HG03571 (cell line): ENCODE measurements around the gene RUNX2.

Experiments used
- ATAC-seq: cut with Tn5 transposase; IDR thresholded peaks from one replicate; pipeline ENCODE4 v1.9.1; 2021; ENCODE audit not compliant: unreplicated experiment

RUNX2 gene

DNA sequence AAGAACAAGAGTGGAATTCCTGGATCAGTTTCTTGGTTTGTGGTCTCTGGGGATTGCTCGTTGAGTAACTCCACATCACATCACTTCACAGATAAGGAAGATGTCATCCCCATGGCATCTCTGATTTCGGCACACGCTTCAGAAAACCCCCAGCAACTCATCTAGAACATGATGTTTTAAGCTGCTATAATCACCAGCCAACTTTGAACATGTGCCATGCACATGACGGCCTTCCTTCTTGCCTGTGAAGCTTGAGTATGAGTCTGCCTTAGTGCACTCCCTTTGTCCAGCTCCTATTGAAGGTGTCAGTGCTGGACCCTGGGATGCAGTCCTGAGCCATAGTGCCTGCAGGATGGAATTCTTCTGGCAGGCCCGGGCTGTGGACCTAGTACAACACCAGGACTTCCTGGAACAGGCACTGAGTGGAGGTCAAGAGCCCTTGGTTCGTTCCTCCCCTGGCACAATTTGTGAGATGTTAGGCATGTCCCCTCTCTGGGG is 281.1 kb downstream of the RUNX2 start:
- no peak for ATAC-seq

DNA sequence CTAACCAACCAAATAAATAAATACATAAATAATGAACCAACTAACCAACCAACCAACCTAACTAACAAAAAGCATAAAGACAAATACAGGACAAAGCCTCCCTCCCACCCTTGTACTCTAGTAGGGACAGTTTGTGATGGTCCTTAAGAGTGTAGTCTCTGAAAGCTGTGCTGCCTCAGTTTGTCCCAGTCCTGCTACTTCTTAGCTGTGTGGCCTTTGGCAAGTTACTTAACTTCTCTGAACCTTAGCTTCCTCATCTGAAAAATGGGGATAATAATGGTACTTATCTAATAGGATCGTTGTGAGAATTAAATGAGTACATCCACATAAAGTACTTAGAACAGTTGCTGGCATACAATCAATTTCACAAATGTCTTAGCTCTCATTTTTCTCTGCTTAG is 282.2 kb downstream of the RUNX2 start:
- no peak for ATAC-seq

DNA sequence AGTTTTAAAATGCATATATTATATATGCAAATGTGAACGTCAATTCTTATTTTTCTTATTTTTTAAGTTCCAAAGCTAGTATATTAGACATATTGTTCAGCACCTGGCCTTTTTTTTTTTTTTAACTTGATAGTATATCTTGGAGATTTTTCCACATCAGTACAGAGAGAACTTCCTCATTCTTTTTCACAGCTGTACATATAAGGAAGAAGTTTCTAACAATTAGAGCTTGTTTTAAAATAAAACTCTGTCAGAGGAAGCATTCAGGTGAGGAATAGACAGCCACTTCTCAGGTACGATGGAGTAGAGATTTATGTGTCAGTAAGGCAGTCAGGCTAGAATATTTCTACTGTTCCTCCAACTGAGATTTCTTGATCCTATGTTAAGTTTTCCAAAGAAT is 282.7 kb downstream of the RUNX2 start:
- no peak for ATAC-seq

DNA sequence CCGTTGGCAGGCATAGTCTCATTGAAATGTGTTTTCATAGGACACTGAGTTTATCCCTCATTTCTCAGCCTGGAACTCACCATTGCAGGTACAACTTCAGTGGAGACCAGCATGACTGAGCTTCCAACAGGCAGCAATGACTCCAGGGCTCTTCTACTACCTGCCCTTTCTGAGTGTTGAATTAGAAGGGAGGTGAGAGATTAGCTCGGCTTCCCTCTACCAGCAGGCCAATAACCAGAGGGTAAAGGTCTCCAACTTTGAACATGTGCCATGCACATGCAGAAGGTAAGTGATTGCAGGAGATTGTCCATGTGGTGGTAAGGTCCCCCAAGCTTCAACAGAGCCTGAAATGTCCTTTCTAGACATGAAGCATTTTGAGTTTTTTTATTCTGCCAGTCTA is 283.4 kb downstream of the RUNX2 start:
- no peak for ATAC-seq

DNA sequence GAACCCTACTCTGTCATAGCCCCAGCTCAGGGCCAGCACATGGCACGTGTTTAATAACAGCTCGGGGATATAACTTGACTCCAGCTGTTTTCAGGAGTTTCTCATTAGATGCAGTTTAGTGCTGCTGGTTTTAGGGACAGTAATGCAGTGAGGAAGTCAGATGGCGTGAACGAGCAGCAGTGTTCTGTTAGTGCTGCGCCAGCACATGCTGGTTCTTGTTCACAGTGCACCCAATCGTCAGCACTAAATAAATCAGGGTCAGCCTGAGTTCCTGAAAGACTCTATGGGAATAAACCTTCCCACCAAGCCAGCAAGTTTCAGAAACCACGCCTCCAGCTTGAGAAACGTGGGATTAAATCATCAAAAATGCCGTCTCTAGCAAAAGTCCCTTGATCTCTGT is 285.5 kb downstream of the RUNX2 start:
- ATAC-seq: no peak

DNA sequence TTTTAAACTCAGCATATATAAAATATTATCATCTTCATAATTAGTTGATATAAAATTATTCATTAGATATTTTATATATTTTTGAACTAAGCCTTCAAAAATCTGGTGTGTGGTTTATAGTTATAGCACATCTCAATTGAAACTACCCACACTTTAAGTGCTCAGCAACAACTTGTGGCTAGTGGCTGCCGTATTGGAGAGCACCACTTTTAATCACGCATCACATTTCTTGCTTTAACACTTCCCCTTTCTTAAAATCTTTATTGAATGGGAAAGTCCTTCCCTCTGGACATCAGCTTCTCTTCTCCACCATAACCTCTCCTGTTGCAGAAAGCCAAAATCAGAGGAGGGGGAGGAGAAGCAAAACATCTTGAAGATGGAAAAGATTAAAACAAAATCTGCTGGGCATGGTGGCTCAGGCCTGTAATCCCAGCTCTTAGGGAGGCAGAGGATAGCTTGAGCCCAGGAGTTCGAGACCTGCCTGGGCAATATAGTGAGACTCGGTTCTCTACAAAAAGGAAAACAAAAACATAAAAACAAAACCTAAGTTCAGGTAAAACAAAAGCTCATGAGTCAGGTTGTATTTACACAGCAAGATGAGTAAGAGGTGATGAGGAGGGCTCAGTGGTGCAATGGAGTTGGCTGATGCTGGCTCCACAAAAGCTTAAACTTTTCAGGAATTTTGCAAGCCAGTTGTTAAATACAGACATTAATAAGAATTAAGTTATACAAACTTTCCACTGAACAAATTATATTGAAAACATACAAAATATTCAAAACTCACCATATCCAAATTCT is 286.6 kb downstream of the RUNX2 start:
- no peak for ATAC-seq

DNA sequence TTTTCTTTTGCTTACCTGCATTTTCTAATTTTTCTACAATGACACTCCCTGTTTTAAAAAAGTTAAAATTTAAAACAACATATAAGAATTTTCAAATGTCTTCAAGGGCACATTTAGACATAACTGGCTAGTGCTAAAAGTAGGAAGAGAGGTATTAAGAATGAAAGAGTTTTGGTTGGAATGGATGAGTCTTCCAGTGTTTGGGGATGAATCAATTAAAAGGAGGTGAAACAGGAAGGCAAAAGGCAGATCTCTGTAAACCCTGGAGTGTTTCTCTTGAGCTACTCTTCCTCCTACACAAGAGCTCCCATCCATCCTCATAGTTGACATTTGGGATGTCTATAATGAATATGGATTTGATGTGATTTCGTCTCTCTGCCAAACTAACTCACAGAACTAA is 288.1 kb downstream of the RUNX2 start:
- ATAC-seq: no peak

DNA sequence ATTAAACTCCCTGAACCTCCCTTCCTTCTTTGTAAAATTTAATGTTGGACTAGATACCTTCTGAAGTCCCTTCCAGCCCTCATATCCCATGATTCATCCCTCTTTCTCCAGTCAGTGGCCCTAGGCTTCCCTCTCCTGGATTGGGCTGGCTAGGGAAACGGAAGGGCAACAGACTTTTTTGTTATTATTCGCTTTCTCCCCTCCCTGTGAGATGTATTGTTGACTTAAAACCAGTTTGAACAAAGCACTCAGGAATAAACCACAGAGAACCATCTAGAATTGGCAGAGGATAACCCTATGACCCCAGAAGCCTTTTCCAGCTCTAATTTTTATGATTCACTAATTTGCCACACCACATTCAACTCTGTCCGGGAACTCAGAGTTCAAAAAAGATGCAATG is 289.3 kb downstream of the RUNX2 start:
- ATAC-seq: no peak

DNA sequence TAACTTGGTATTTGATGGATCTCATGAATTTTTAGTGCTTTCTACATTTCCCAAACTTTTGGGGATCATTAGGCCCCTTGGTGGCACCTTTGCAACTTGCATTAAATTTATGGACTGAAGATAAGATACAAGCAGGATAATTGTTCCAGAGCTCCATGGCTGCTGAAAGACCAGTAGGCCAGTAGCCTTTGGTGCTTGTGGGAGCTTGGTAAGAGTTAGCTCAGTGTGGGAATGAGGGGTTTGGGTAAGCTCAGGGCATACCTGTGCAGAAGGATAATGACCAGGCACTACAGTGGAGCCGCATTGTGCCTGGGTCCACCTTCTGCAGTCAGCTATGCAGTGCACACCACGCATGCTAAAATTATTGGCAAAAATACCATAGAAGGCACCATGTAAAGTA is 290.1 kb downstream of the RUNX2 start:
- ATAC-seq: no peak

DNA sequence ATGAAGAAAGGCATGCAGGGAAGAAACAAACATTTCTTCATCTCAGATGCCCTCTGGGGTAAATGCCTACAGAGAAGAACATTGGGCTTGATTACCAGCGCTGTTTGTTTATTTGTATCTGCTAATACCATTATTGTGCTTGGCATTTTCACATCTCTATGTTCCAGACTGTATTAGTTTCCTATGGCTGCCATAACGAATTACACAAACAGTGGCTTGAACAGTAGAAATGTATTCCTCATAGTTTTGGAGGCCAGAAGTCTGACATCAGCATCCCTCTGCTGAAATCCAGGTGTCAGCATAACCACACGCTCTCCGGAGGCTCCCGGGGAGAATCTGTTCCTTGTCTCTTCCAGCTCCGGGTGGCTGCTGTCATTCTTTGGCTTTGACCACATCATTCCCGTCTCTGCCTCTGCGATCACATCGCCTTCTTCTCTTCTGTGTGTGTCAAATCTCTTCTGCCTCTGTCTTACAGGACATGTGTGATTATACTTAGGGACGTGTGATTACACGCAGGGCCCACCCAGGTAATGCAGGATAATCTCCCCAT is 291.2 kb downstream of the RUNX2 start:
- ATAC-seq: no peak

DNA sequence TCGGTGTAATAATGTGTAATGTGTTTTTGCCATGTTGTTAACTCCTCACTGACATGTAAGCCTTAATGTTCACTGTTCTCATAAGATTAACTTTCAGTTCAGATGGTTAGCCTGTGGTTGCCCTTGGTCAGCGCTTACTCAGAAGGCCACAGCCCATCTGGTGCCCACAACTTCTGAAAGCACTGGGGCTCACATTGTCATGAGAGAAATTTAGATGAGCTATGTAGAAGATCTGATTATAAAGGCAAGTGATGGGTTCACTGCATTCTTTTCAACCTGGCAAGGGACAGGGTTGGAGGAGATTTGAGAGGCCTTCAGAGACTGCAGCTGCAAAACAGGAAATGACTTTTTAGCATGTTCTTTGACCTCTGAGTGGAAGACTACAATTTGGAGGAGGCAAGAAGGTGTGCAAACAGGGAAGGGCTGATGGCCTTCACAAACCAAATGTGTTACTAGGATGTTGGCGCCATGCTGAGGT is 291.9 kb downstream of the RUNX2 start:
- no peak for ATAC-seq

DNA sequence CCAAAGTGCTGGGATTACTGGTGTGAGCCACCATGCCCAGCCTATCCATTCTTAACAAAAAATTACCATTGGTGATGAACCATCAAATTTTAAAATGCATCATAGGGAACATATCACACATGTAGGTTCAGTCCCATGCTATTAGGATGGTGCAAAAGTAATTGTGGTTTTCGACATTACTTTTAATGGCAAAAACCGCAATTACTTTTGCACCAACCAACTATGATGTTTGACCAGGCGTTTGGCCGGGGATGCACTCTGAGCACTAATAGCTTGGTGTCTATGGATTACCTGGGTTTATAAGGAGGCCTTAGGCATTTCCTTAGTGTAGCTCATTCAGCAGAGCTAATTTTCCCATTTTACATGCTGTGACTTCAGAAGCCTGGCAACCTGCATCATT is 296.1 kb downstream of the RUNX2 start:
- no peak for ATAC-seq

DNA sequence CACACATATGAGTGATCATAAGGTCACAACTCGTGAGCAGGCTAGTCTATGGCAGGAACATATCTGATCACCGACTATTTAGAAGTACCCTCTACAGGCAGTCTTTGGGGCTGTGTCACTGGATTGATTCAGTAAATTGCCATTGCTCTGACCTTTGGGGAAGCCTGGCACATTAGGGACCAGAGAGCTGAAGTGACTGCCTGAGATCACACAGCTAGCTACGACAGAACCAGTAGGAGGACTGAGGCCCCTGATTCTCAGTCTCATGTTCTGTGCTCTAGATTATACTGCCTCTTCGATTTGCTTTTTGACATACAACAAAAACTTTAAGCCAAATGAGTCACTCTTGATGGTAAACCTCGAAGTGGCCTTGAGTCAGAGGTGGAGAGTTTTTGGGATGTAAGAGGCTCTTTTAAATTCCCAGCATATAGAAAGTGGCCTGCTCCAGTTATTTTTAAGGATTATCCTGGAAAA is 297.1 kb downstream of the RUNX2 start:
- ATAC-seq: no peak

DNA sequence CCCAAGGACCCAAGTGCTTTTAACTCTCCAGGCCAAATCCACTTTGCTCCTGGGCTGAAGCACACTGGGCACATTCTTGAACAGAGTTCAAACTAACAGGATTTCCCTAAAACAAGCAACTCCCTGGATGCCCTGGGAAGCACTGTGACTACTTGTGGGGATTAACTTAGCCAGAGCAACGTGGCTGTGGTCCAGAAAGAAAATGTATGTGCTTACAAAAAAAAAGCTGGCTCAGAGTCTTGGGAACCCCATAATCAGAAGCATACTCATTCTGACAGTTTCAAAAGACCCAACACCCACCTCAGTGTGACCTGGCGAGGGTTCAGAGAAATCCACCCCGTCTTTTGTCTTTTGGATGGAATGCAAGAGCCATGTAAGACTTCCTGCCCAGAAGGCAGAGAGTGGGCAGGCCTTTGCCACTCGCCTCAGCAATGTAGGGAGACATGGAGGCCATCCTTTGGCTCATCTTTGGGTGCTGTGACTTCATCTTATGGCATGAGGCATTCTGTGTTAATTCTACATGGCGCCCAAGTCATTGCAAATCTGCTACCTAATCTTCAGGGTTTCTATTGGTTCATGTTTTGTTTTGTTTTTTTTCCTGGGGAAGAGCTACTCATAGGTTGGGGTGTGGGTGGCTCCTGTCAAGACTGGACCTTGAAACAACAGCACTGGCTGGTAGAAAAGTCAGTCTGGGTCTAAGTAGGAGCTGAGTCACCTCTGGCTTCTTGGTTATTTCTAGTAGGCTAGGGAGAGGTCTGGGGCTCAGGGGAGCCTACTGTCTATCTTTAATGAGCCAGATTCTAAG is 298.2 kb downstream of the RUNX2 start:
- ATAC-seq: no peak

DNA sequence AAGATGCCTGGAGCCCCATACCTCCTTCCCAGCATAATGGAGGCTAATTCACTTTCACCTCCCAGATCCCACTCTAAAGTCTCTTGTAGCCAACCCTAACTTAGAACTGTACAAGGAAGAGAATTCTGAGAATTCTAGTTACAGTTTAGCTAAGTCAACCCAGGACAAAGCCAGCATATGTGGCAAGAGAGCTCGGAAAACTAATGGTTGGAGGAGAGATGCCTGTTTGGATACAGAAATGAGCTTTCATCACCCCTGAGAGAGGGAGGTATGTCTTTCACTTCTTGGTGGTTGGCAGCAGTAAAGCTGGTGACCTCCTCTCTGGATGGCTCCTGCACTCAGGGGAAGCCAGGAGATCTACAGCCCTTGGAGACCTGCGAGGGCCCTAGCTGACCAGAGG is 302.2 kb downstream of the RUNX2 start:
- no peak for ATAC-seq

DNA sequence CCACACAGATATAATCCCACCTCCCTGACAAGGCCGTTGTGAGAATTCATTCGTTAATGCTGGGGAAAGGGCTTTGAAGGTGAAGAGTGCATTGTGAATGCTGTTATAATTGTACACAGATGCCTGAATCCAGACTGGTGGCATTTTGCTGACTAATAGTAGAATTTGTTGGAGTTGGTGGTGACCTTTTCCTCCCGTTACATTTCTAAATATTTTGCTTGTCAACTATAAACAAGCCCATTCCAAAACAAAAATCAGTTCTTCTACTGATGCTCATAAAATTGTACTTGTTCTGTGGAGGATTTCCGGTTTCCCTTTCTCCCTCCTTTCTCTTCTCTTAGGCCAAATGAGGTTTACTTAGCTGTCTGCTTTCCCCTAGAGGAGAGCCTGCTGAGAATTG is 302.7 kb downstream of the RUNX2 start:
- no peak for ATAC-seq

DNA sequence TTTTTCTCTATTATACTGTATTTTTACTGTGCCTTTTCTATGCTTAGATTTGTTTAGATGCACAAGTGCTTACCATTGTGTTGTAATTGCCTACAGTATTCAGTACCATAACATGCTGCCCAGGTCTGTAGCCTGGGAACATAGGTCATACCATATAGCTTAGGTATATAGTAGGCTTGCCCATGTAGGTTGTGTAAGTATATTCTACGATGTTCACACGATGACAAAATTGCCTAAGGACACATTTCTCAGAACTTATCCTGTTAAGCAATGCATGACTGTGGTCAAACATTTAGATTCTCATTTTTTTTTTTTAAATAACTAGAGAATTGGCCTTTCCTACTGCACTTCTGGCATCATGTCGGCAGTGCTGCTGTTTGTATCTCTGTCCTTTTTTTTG is 303.3 kb downstream of the RUNX2 start:
- ATAC-seq: no peak

DNA sequence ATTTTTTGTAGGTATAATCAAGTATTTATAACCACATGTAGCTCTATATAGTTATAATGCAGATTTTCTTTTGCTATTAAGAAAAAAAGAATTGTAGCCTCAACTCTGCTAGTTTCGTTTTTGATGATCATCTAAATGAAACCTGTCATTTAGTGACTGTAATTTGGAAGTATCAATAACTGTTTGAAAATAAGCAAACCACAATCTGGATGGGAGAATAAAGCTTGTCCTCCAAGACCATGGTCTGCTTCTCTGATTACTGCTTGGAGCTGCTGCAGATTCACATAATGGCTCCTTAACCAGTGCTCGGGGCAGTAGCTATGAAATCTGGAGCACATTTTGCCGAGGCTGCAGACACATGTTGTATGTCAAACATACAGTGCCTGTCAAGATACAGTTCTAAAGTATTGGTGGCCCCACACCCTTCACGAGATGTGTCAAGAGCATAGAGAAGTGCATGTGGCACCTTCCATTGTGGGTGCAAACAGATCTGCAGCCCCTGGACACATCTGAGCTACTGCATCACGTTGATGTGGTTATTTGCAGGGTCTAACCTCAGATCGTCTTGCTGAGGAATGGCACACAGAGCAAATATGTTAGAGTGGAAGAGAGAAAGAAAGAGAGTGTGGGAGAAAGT is 305.3 kb downstream of the RUNX2 start:
- ATAC-seq: no peak

DNA sequence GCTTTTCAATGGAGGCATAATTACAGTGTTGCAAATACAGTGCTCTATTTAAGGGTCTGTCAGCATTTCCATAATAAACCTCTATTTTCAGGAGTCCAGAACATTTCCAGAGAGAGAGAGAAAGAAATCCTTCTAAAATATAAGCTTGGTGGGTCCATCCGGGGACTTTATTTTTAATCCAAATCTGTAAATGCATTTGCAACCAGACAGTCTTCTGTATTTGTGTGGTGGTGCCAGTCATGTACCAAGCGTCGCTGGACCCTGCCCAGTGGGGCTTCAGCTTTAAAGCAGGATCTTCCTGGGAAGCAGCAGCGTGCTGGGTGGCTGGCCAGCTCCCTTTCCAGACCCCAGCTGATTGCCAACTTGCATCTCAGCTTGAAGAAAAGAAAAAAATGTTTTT is 306.1 kb downstream of the RUNX2 start:
- ATAC-seq: no peak

DNA sequence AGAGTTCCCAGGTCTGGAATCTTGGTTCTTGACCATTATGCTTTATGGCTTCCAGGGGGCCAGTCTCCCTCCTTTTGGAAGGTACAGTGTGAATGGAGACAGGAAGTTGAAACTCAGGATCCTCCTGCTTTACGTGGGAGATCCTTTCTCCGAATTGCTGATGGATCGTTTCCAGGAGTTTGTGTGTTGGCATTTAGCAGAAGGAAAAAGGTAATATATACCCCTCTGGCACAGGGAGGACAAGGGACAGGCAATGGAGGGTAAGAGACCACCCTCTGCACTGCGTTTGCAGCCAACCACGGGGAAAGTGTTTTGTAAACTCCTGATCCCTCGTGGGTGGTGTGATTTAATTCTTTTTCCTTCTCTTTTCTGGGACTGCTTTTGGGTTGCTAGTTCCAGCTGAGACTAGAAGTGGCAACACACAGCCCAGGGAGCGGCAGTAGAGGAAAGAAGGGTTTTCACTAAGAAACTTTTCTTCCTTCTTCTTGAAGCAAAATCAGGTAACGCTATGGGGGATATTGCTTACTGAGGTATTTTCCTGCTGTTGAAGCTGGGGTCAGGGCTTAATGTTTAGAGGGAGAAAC is 307.2 kb downstream of the RUNX2 start:
- ATAC-seq: no peak

DNA sequence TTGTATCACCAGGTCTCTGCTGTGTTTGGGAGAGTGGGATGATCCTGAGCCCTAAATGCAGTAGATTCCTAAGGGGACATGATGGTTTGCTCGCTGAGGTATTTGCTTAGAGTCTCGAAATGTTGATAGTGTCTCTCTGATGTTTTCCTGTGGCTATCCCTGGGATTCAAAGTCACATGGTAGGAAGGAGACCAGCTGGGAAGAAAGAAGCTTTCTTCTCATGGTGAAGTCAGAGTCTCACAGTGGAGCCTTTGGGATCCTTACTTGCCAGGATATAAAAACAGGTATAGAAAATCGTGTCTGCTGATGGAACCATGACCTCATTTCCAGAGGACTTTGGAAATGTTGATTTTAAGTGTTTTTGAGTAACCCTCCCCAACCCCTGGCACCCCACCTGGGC is 308.9 kb downstream of the RUNX2 start:
- no peak for ATAC-seq
